HG02623 (cell line): Measurements from ENCODE around the gene DIP2C.

Source experiments
- ATAC-seq: cut with Tn5 transposase; IDR thresholded peaks from one replicate; pipeline ENCODE4 v1.9.1; 2021; ENCODE audit warnings: moderate library complexity; ENCODE audit not compliant: unreplicated experiment

Gene DIP2C

DNA sequence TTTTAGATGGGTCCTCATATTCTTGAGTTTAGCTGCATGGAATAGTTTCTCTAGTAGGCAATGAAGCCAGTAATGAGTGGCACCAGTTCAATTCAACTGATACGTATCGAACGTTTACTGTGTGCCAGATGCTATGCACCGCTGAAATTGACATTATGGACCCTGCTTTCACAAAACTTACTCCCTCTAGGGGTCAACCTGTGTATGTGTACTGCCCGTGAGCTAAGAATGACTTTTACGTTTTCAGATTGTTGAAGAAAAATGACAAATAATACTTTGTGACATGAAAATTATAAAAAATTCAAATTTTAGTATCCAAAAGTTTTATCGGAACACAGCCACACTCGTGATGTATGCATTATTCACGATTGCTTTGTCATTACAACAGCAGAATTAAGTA is 458.7 kb downstream of the DIP2C start:
- ATAC-seq = no peak

- no peak for ATAC-seq
These were observed 461.1 kb downstream of the DIP2C start for GRCh38 chr10:228366-228765.

- no peak for ATAC-seq
These were observed 462.5 kb downstream of the DIP2C start for GRCh38 chr10:227014-227413.

GRCh38 chr10:226018-226417 is 463.4 kb downstream of the DIP2C start:
- no peak for ATAC-seq

DNA sequence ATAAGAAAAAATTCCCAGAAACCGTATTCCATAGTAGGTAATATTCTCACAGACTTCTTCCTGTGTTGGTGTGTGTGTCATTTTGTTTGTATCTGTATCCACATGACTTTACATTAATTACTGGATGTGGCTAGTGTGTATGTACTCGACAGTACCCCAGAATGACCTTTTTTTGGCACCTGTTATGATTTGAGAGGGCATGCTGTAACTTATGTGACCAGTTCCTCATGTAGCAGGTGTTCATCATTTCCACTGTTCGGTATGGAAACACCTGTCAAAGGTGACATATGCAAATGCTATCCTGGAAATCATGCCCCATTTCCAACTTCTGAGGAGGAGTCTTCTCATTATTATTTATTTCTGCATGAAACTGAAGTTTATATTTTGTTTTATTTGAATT is 464.9 kb downstream of the DIP2C start:
- ATAC-seq = no peak
